NT2/D1 (cell line): ENCODE data around the gene MYO7A.

ENCODE experiments used
- DNase-seq: peaks from one replicate; pipeline ENCODE4 v3.0.0-alpha.2; 2011; ENCODE audit warnings: low read depth, low spot score
- H3K27me3 ChIP-seq: 2 replicates; pipeline ENCODE4 v1.6.0; 2011; ENCODE audit warnings: mild to moderate bottlenecking; ENCODE audit not compliant: insufficient read length, insufficient read depth
- H3K36me3 ChIP-seq: 2 replicates; pipeline ENCODE4 v1.6.1; 2011; ENCODE audit warnings: mild to moderate bottlenecking, low read length, mixed read lengths; ENCODE audit not compliant: insufficient read depth, insufficient read length
- H3K4me1 ChIP-seq: 2 replicates; pipeline ENCODE4 v1.5.1; 2011; ENCODE audit not compliant: insufficient read depth, insufficient read length
- H3K4me3 ChIP-seq: 2 replicates; pipeline ENCODE4 v1.5.1; 2011; ENCODE audit warnings: low read depth; ENCODE audit not compliant: insufficient read length
- H3K9ac ChIP-seq: 2 replicates; pipeline ENCODE4 v1.6.0; 2011; ENCODE audit warnings: low read depth; ENCODE audit not compliant: insufficient read length
- H3K9me3 ChIP-seq: 2 replicates; pipeline ENCODE4 v1.5.1; 2011; ENCODE audit warnings: mild to moderate bottlenecking, low read length; ENCODE audit not compliant: insufficient read depth
- SUZ12 ChIP-seq: IDR thresholded peaks from 2 replicates; pipeline ENCODE4 v1.6.1; 2011; ENCODE audit not compliant: insufficient read length, insufficient read depth; ENCODE audit errors: extremely low read depth
- YY1 ChIP-seq: IDR thresholded peaks from 2 replicates; pipeline ENCODE4 v1.6.1; 2011; ENCODE audit not compliant: insufficient read length, insufficient read depth
- ZNF274 ChIP-seq: IDR thresholded peaks from 2 replicates; pipeline ENCODE4 v1.6.1; 2011; ENCODE audit warnings: mild to moderate bottlenecking, low read depth, low read length

Gene MYO7A

DNA sequence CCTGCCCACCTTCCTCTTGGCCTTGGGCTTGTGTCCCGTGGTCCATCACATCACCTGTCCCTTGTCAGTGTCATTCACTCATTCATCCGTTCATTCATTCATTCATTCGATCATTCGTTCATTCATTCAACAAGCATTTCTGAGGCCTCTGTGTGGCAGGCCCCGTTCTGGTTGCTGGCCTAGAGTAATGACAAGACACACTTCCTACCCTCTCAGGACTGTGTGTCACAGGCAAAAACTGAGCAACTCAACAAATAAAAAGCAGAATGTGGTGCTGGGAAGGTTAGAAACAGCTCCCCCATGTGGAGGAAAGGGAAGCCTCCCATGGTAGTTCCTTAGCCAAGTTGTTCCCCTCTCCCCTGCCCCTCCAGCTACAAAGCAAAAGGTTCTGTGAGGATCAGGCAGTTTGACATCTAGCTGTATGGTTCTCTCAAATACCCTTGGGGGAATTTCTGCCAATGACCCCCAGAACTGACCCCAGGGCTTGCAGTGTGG lies 27.0 kb upstream of the MYO7A start:
- no peak for DNase-seq
- no peaks in the 10 kb centered on the region; the same call in 1 of the 2 replicates for H3K9me3 ChIP-seq
- no peak overlapping the region for H3K4me3 ChIP-seq
- TF ChIP-seq SUZ12 (no peak), YY1 (no peak), ZNF274 (no peak)
- H3K36me3 ChIP-seq: no peaks in the 10 kb centered on the region
- H3K9ac ChIP-seq: no peak overlapping the region
- H3K27me3 ChIP-seq: no peaks in the 10 kb centered on the region
- H3K4me1 ChIP-seq: no peaks in the 10 kb centered on the region

DNA sequence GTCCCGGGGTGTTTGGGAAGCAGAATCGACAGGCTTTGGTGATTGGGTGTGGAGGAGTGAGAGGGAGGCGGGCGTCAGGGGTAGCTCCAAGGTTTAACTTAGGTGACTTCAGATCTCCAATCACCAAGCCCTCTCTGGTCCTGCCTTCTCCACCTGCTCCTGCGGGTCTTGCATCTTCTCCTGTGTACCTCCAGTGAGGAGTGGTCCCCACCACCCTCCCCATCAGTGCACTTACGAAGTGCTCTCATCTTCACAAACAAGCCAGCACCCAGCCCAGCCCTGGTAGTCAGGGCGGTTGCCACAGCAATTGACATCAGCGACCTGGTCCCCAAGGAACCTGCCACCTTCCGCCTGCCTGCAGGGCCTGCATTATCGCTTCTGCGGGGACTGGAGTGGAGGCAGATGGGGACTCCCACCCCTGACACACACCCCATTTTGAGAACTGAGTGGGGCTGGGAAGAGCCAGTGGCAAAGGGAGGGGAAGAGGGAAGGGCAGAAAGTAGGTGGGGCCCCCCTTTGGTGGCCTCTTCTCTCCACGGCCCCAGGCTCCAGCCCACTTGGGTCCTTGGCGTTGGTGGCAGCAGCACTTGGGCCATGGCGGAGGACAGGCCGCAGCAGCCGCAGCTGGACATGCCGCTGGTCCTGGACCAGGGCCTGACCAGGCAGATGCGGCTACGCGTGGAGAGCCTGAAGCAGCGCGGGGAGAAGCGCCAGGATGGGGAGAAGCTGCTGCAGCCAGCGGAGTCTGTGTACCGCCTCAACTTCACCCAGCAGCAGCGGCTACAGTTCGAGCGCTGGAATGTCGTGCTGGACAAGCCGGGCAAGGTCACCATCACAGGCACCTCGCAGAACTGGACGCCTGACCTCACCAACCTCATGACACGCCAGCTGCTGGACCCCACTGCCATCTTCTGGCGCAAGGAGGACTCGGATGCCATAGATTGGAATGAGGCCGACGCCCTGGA lies 25.5 kb upstream of the MYO7A start, which contains the start of gene OMP:
Gene OMP (plus strand): TSS at position 595 of the 965 bp plus-strand sequence. CDS start 0 bp downstream, at position 595.
- H3K9ac ChIP-seq: no peak within 1 kb of the TSS
- H3K36me3 ChIP-seq: no peaks in the 10 kb centered on the region
- no peaks in the 10 kb centered on the region; the same call in 1 of the 2 replicates for H3K9me3 ChIP-seq
- no peaks in the 10 kb centered on the region for H3K27me3 ChIP-seq
- TF ChIP-seq ZNF274: no peak
- TF ChIP-seq YY1: no peak
- TF ChIP-seq SUZ12: no peak
- no peak within 1 kb of the TSS for H3K4me3 ChIP-seq
- H3K4me1 ChIP-seq: no peaks in the 10 kb centered on the region
- no peak for DNase-seq

- H3K9ac ChIP-seq: no peak overlapping the region
- no peaks in the 10 kb centered on the region for H3K36me3 ChIP-seq
- DNase-seq: no peak
- TF ChIP-seq SUZ12 (no peak), YY1 (no peak), ZNF274 (no peak)
- H3K9me3 ChIP-seq: no peaks in the 10 kb centered on the region; the same call in 1 of the 2 replicates
- no peak overlapping the region for H3K4me3 ChIP-seq
- no peaks in the 10 kb centered on the region for H3K4me1 ChIP-seq
- no peaks in the 10 kb centered on the region for H3K27me3 ChIP-seq
Observed at GRCh38 chr11:77103319-77103718, 24.7 kb upstream of the MYO7A start.

DNA sequence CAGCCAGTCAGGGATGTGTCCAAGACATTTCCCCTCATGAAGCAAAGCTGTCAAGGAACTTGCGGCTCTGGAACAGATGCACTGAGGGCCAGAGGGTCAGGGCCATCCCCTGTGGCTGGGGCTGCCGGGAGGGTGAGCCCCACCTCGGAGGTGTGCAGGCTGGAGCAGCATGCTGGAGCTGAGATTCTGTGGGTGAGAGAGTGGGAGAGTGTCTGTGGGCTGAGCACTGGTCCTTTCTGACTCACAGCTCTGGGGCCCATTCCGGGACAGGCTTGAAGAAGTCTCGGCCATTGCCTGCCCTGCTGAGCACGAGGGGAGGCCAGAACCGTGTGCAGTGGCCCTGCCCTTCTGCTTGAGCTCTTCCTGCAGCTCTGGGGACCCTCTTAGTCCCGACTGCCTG lies 23.3 kb upstream of the MYO7A start:
- H3K36me3 ChIP-seq: no peaks in the 10 kb centered on the region
- H3K9me3 ChIP-seq: no peaks in the 10 kb centered on the region; the same call in 1 of the 2 replicates
- H3K4me1 ChIP-seq: no peaks in the 10 kb centered on the region
- no peak overlapping the region for H3K9ac ChIP-seq
- TF ChIP-seq SUZ12: no peak
- H3K4me3 ChIP-seq: no peak overlapping the region
- no peak for DNase-seq
- no peaks in the 10 kb centered on the region for H3K27me3 ChIP-seq

- Histone ChIP-seq H3K9ac (no peak overlapping the region), H3K9me3 (no peaks in the 10 kb centered on the region), H3K27me3 (no peaks in the 10 kb centered on the region), H3K4me3 (no peak overlapping the region), H3K36me3 (no peaks in the 10 kb centered on the region), H3K4me1 (peaks cover 3% of the 10 kb centered on the region)
- no peak for TF ChIP-seq SUZ12
- no peak for TF ChIP-seq YY1
- no peak for TF ChIP-seq ZNF274
- DNase-seq: no peak
Observed at GRCh38 chr11:77106321-77106720, 21.7 kb upstream of the MYO7A start.

- Histone ChIP-seq H3K27me3 (no peaks in the 10 kb centered on the region), H3K9me3 (no peaks in the 10 kb centered on the region), H3K9ac (no peak overlapping the region), H3K36me3 (no peaks in the 10 kb centered on the region), H3K4me3 (no peak overlapping the region), H3K4me1 (peaks cover 3% of the 10 kb centered on the region)
- DNase-seq: no peak
- no peak for TF ChIP-seq SUZ12
- no peak for TF ChIP-seq ZNF274
- no peak for TF ChIP-seq YY1
Observed at GRCh38 chr11:77106759-77107158, 21.3 kb upstream of the MYO7A start.

DNA sequence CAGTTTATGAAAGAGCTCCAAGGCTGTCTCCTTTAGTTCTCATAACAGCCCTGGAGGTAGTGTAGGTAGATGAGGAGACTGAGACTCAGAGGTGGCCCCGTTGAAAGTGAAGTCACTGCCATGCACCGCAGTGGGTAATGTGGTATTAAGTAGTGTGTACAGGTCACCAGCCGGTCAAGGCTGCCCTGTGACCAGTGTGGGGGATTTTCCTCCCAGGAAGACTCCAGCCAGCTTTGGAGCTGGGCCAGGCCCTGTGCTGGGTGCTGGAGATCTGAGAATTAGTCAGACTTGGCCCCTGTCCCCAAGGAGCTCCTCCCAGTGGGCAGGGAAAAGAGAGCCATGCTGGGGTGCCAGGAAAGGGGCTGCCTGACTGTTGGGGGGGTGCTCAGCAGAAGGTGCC lies 20.1 kb upstream of the MYO7A start:
- Histone ChIP-seq H3K4me3 (no peak overlapping the region), H3K27me3 (no peaks in the 10 kb centered on the region), H3K9ac (no peak overlapping the region), H3K9me3 (no peaks in the 10 kb centered on the region), H3K36me3 (no peaks in the 10 kb centered on the region), H3K4me1 (peaks cover 9% of the 10 kb centered on the region)
- TF ChIP-seq YY1 (no peak), ZNF274 (no peak), SUZ12 (no peak)
- no peak for DNase-seq
